Neural cell (in vitro differentiated cells): Measurements from ENCODE around the gene AARS2. TPM values are rescaled to one million over a fixed set of nuclear protein-coding genes. Genes with fewer than 3 reads are reported as not detected.

Experiments used
- H2AFZ ChIP-seq: fragments of 200-600, 300-800 bp; sonication (generic), shearing (Covaris generic); 2 replicates; pipeline ENCODE4 v1.6.0; 2014; ENCODE audit warnings: low read depth, mild to moderate bottlenecking, antibody characterized with exemption, low read length, moderate library complexity
- H3F3A ChIP-seq: fragments of 200-600 bp; shearing (Covaris generic); 2 replicates; pipeline ENCODE4 v1.6.1; 2016; ENCODE audit warnings: mild to moderate bottlenecking, moderate library complexity, mixed read lengths, antibody characterized with exemption, low read length; ENCODE audit not compliant: insufficient read depth, poor library complexity, severe bottlenecking
- H3K27ac ChIP-seq: fragments of 200-600, 300-800 bp; sonication (generic), shearing (Covaris generic); 2 replicates; pipeline ENCODE4 v1.5.1; 2014; ENCODE audit warnings: mild to moderate bottlenecking, low read length, moderate library complexity
- H3K27me3 ChIP-seq: fragments of 300-800, 200-600 bp; sonication (generic), shearing (Covaris generic); 2 replicates; pipeline ENCODE4 v1.6.0; 2014; ENCODE audit warnings: mild to moderate bottlenecking, low read depth, low read length, moderate library complexity; ENCODE audit not compliant: insufficient read depth
- H3K36me3 ChIP-seq: fragments of 300-800, 200-600 bp; sonication (generic), shearing (Covaris generic); 2 replicates; pipeline ENCODE4 v1.5.1; 2014; ENCODE audit warnings: mild to moderate bottlenecking, antibody characterized with exemption, low read length, moderate library complexity; ENCODE audit not compliant: insufficient read depth
- H3K4me2 ChIP-seq: fragments of 300-800, 200-600 bp; sonication (generic), shearing (Covaris generic); 2 replicates; pipeline ENCODE4 v1.6.0; 2014; ENCODE audit warnings: mild to moderate bottlenecking, low read length
- H3K4me3 ChIP-seq: fragments of 300-800, 200-600 bp; sonication (generic), shearing (Covaris generic); 2 replicates; pipeline ENCODE4 v1.5.1; 2014; ENCODE audit warnings: mild to moderate bottlenecking, low read length, moderate library complexity
- H3K79me2 ChIP-seq: fragments of 200-600 bp; shearing (Covaris generic); replicated peaks from 2 replicates; pipeline ENCODE4 v1.6.0; 2014; ENCODE audit warnings: mild to moderate bottlenecking, low read length, moderate library complexity; ENCODE audit not compliant: insufficient read depth
- H3K9ac ChIP-seq: fragments of 300-800, 200-600 bp; sonication (generic), shearing (Covaris generic); 2 replicates; pipeline ENCODE4 v1.6.1; 2016; ENCODE audit warnings: mild to moderate bottlenecking, low read length, mixed read lengths
- H3K9me2 ChIP-seq: fragments of 200-600 bp; shearing (Covaris generic); 2 replicates; pipeline ENCODE4 v1.6.1; 2016; ENCODE audit warnings: mild to moderate bottlenecking, low read length, mixed read lengths; ENCODE audit not compliant: insufficient read depth
- H3K9me3 ChIP-seq: fragments of 200-600, 300-800 bp; sonication (generic), shearing (Covaris generic); 2 replicates; pipeline ENCODE4 v1.6.1; 2016; ENCODE audit warnings: mild to moderate bottlenecking, mixed run types, low read length, moderate library complexity, mixed read lengths
- H4K20me1 ChIP-seq: fragments of 200-600 bp; shearing (Covaris generic); 2 replicates; pipeline ENCODE4 v1.6.1; 2016; ENCODE audit warnings: mild to moderate bottlenecking, mixed run types; ENCODE audit not compliant: insufficient read depth
- EP300 ChIP-seq: fragments of 450-650 bp; conservative IDR thresholded peaks from 2 replicates; pipeline ENCODE4 v1.6.1; 2014; ENCODE audit warnings: antibody characterized with exemption, mild to moderate bottlenecking, moderate library complexity; ENCODE audit not compliant: poor library complexity, severe bottlenecking
- EZH2 ChIP-seq: fragments of 200-600, 300-800 bp; shearing (Covaris generic), sonication (generic); IDR thresholded peaks from 2 replicates; pipeline ENCODE4 v1.6.1; 2014; ENCODE audit warnings: antibody characterized with exemption, low read length, borderline replicate concordance, mild to moderate bottlenecking; ENCODE audit not compliant: insufficient read depth, poor library complexity, severe bottlenecking
- MXI1 ChIP-seq: fragments of 450-650 bp; conservative IDR thresholded peaks from 2 replicates; pipeline ENCODE4 v1.6.1; 2014; ENCODE audit warnings: antibody characterized with exemption, mild to moderate bottlenecking; ENCODE audit not compliant: poor library complexity, severe bottlenecking
- POLR2AphosphoS5 ChIP-seq: IDR thresholded peaks from 2 replicates; pipeline ENCODE4 v1.6.1; 2012
- RAD21 ChIP-seq: fragments of 450-650 bp; conservative IDR thresholded peaks from 2 replicates; pipeline ENCODE4 v1.6.1; 2014; ENCODE audit warnings: antibody characterized with exemption, mild to moderate bottlenecking, moderate library complexity
- SMC3 ChIP-seq: fragments of 450-650 bp; conservative IDR thresholded peaks from 2 replicates; pipeline ENCODE4 v1.6.1; 2014; ENCODE audit warnings: antibody characterized with exemption, mild to moderate bottlenecking, moderate library complexity; ENCODE audit not compliant: poor library complexity
- TAF1 ChIP-seq: IDR thresholded peaks from 2 replicates; pipeline ENCODE4 v1.6.1; 2012; ENCODE audit warnings: low read depth
- polyA plus RNA-seq: library from polyadenylated mRNA; depleted of rRNA; stranded (reverse); fragments of >200 nt; gene quantifications from 2 replicates; pipeline ENCODE4 v1.2.3, GENCODE V29; 2014
- TF ChIP-seq, protein P1 (sequence below): IDR thresholded peaks from 2 replicates; pipeline ENCODE4 v1.6.1; 2012; ENCODE audit warnings: borderline replicate concordance
- TF ChIP-seq, protein P2 (sequence below): fragments of 450-650 bp; IDR thresholded peaks from 2 replicates; pipeline ENCODE4 v1.5.1; 2014; ENCODE audit warnings: antibody characterized with exemption, mild to moderate bottlenecking, moderate library complexity; ENCODE audit not compliant: poor library complexity, severe bottlenecking

The AARS2 gene
- polyA plus RNA-seq, 1 donor from 2014 or later = 12.6 TPM

DNA sequence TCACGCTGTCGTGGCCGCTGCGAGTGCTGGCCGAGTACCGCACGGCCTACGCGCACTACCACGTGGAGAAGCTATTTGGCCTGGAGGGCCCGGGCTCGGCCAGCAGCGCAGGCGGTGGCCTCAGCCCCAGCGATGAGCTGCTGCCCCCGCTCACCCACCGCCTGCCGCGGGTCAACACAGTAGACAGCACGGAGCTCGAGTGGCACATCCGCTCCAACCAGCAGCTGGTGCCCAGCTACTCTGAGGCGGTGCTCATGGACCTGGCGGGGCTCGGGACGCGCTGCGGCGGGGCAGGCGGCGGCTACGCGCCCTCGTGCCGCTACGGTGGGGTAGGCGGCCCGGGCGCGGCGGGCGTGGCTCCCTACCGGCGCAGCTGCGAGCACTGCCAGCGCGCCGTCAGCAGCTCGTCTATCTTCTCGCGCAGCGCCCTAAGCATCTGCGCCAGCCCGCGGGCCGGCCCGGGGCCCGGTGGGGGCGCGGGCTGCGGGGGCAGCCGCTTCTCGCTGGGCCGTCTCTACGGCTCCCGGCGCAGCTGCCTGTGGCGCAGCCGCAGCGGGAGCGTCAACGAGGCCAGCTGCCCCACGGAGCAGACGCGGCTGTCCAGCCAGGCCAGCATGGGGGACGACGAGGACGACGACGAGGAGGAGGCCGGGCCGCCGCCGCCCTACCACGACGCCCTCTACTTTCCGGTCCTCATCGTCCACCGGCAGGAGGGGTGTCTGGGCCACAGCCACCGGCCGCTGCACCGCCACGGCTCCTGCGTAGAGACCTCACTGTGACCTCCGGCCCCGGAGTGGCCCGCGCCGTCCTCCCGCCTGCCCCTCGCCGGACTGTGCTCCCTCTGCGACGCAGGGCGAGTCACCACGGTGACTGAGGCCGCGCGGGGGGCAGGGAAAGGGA, 37.1 kb downstream of the AARS2 start:
- H3K9me3 ChIP-seq = no peaks in the 10 kb centered on the region
- no peaks in the 10 kb centered on the region for H3F3A ChIP-seq
- H3K36me3 ChIP-seq = peaks cover 6% of the 10 kb centered on the region
- H2AFZ ChIP-seq = no peak overlapping the region
- no peak overlapping the region for H3K27ac ChIP-seq
- H3K27me3 ChIP-seq = no peaks in the 10 kb centered on the region
- H3K4me3 ChIP-seq = no peak overlapping the region
- TF ChIP-seq RAD21 = no peak
- no peak for TF ChIP-seq SMC3
- TF ChIP-seq EP300 = no peak
- TF ChIP-seq, protein P1, sequence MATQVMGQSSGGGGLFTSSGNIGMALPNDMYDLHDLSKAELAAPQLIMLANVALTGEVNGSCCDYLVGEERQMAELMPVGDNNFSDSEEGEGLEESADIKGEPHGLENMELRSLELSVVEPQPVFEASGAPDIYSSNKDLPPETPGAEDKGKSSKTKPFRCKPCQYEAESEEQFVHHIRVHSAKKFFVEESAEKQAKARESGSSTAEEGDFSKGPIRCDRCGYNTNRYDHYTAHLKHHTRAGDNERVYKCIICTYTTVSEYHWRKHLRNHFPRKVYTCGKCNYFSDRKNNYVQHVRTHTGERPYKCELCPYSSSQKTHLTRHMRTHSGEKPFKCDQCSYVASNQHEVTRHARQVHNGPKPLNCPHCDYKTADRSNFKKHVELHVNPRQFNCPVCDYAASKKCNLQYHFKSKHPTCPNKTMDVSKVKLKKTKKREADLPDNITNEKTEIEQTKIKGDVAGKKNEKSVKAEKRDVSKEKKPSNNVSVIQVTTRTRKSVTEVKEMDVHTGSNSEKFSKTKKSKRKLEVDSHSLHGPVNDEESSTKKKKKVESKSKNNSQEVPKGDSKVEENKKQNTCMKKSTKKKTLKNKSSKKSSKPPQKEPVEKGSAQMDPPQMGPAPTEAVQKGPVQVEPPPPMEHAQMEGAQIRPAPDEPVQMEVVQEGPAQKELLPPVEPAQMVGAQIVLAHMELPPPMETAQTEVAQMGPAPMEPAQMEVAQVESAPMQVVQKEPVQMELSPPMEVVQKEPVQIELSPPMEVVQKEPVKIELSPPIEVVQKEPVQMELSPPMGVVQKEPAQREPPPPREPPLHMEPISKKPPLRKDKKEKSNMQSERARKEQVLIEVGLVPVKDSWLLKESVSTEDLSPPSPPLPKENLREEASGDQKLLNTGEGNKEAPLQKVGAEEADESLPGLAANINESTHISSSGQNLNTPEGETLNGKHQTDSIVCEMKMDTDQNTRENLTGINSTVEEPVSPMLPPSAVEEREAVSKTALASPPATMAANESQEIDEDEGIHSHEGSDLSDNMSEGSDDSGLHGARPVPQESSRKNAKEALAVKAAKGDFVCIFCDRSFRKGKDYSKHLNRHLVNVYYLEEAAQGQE = no peak
- no peak for TF ChIP-seq EZH2
- no peak for TF ChIP-seq POLR2AphosphoS5
- no peaks in the 10 kb centered on the region for H3K9me2 ChIP-seq
- H3K9ac ChIP-seq = no peak overlapping the region
- H4K20me1 ChIP-seq = no peaks in the 10 kb centered on the region
- no peak overlapping the region for H3K4me2 ChIP-seq
- H3K79me2 ChIP-seq = peaks cover 17% of the 10 kb centered on the region

DNA sequence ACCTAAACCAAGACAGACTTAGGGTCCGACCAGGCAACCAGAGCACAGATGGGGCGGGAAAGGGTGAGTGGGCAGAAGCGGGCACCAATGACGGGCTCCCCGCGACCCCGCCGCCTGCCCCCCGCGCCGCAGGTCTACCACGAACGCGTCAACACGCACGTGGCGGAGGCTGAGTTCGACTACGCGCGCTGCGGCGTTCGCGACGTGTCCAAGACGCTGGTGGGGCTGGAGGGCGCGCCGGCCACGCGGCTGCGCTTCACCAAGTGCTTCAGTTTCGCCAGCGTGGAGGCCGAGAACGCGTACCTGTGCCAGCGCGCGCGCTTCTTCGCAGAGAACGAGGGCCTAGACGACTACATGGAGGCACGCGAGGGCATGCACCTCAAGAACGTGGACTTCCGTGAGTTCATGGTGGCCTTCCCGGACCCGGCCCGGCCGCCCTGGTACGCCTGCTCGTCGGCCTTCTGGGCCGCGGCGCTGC, 37.8 kb downstream of the AARS2 start:
- Histone ChIP-seq H3K9ac (no peak overlapping the region), H3K9me3 (no peaks in the 10 kb centered on the region), H3K4me2 (no peak overlapping the region), H3F3A (no peaks in the 10 kb centered on the region), H3K9me2 (no peaks in the 10 kb centered on the region), H3K27ac (no peak overlapping the region), H3K4me3 (no peak overlapping the region), H3K79me2 (peaks cover 17% of the 10 kb centered on the region), H4K20me1 (no peaks in the 10 kb centered on the region), H3K27me3 (no peaks in the 10 kb centered on the region), H3K36me3 (peaks cover 6% of the 10 kb centered on the region), H2AFZ (no peak overlapping the region)
- TF ChIP-seq SMC3 = no peak

DNA sequence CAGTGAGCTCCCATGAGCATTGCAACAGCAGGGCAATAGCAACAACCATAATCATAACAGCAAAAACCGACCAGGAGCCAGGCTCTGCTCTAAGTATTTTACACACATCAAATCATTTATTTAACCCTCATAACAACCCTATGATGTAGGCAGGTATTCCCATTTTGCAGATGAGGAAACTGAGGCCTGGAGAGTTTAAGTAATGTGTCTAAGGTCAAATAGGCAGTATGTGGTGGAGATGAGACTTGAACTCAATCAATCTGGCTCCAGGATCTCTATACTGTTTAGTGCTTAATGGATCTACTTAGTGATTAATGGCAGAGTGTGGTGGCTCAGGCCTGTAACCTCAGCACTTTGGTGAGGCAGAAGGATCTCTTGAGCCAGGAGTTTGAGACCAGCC, 39.5 kb downstream of the AARS2 start:
- peaks cover 6% of the 10 kb centered on the region for H3K36me3 ChIP-seq
- TF ChIP-seq, protein P2, sequence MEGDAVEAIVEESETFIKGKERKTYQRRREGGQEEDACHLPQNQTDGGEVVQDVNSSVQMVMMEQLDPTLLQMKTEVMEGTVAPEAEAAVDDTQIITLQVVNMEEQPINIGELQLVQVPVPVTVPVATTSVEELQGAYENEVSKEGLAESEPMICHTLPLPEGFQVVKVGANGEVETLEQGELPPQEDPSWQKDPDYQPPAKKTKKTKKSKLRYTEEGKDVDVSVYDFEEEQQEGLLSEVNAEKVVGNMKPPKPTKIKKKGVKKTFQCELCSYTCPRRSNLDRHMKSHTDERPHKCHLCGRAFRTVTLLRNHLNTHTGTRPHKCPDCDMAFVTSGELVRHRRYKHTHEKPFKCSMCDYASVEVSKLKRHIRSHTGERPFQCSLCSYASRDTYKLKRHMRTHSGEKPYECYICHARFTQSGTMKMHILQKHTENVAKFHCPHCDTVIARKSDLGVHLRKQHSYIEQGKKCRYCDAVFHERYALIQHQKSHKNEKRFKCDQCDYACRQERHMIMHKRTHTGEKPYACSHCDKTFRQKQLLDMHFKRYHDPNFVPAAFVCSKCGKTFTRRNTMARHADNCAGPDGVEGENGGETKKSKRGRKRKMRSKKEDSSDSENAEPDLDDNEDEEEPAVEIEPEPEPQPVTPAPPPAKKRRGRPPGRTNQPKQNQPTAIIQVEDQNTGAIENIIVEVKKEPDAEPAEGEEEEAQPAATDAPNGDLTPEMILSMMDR = no peak
- TF ChIP-seq POLR2AphosphoS5 (no peak), MXI1 (no peak), RAD21 (no peak), EZH2 (no peak), TAF1 (no peak), EP300 (no peak), SMC3 (no peak)
- TF ChIP-seq, protein P1 = no peak
- H3K9ac ChIP-seq = no peak overlapping the region
- no peaks in the 10 kb centered on the region for H3K9me3 ChIP-seq
- no peak overlapping the region for H2AFZ ChIP-seq
- no peaks in the 10 kb centered on the region for H3F3A ChIP-seq
- H3K79me2 ChIP-seq = peaks cover 17% of the 10 kb centered on the region
- peak overlapping the region; percentile 74 for H3K4me3 ChIP-seq
- no peaks in the 10 kb centered on the region for H3K27me3 ChIP-seq
- H3K9me2 ChIP-seq = no peaks in the 10 kb centered on the region
- H3K27ac ChIP-seq = no peak overlapping the region
- no peaks in the 10 kb centered on the region for H4K20me1 ChIP-seq
- H3K4me2 ChIP-seq = no peak overlapping the region
